ENCODE results near the gene HHAT. TPM values are rescaled to one million over a fixed set of nuclear protein-coding genes. Genes with fewer than 3 reads are reported as not detected.

Gene HHAT
- total RNA-seq, 2 experiments from 2014 or later = 5.2 to 9.5 TPM

DNA sequence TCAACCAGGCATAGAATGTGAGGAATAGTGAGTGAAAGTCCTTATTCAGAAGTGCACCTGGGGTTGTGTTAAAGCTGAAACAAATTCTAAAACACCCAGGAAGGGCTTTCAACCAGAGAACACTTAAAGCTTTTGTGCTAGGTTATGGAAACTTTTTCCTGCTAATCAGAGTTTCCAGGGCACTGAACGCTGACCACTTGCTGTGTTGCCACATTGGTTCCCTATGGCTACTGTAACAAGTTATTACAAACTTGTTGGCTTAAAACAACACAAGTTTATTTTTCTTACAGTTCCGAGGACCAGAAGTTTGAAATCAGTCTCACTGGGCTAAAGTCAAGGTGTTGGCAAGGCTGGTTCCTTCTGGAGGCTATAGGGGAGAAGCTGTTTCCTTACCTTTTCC lies 300.6 kb downstream of the HHAT start:
- intact Hi-C loops (cut with micrococcal nuclease; ENCODE audit: unreplicated experiment) = no loop called here
- ChIA-PET POLR2A (no interaction called here), CTCF (ENCODE audit: unreplicated experiment) (no interaction called here)
- no peak for DNase-seq (ENCODE audit: low spot score)
- no TSS peak for BruUV-seq (replicated peaks)
- no peaks in the 10 kb centered on the region for H3K36me3 ChIP-seq (ENCODE audit: insufficient read depth, low read length)
- H3K9me3 ChIP-seq (ENCODE audit: low read length) = no peaks in the 10 kb centered on the region
- no peak overlapping the region for H3K4me2 ChIP-seq (ENCODE audit: low read length)
- no peak overlapping the region for H3K27ac ChIP-seq (ENCODE audit: low read depth, low read length, poor library complexity, severe bottlenecking)
- TF ChIP-seq, protein P1, sequence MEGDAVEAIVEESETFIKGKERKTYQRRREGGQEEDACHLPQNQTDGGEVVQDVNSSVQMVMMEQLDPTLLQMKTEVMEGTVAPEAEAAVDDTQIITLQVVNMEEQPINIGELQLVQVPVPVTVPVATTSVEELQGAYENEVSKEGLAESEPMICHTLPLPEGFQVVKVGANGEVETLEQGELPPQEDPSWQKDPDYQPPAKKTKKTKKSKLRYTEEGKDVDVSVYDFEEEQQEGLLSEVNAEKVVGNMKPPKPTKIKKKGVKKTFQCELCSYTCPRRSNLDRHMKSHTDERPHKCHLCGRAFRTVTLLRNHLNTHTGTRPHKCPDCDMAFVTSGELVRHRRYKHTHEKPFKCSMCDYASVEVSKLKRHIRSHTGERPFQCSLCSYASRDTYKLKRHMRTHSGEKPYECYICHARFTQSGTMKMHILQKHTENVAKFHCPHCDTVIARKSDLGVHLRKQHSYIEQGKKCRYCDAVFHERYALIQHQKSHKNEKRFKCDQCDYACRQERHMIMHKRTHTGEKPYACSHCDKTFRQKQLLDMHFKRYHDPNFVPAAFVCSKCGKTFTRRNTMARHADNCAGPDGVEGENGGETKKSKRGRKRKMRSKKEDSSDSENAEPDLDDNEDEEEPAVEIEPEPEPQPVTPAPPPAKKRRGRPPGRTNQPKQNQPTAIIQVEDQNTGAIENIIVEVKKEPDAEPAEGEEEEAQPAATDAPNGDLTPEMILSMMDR (conservative IDR thresholded peaks at IDR 0.05; ENCODE audit: low read length) = no peak
- TF ChIP-seq EZH2phosphoT487 (IDR thresholded peaks at IDR 0.05; ENCODE audit: borderline replicate concordance, low read depth, low read length) = no peak
- H3K4me3 ChIP-seq (ENCODE audit: low read depth, low read length, poor library complexity, severe bottlenecking) = no peak overlapping the region
- no peaks in the 10 kb centered on the region for H4K20me1 ChIP-seq (ENCODE audit: insufficient read depth, low read length)
- no peaks in the 10 kb centered on the region for H3K9me2 ChIP-seq (ENCODE audit: insufficient read depth, low read length)
- no peaks in the 10 kb centered on the region for H3K4me1 ChIP-seq (ENCODE audit: insufficient read depth, low read length, poor library complexity, severe bottlenecking)
- no peaks in the 10 kb centered on the region for H3K79me2 ChIP-seq (ENCODE audit: insufficient read depth, low read depth, low read length)
- no peak overlapping the region for H2AFZ ChIP-seq (ENCODE audit: low read length)

DNA sequence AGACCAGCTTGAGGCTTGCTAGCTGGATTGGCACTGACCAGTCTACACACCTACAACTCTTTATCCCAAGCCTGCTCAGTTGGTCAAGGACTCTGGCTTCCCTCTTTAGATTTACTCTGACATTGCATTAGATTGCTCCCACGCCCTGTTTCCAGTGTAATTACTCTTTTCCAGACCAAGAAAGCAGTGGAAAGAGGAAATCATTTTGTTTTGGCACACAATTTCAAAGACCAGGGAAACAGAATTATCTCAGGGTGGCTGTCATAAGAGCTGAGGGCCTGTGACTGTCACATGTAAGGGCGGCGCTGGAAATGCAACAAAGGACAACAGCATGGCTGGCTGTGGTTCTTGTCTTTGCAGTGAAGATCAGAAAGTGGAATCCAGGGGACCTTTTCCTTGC lies 302.7 kb downstream of the HHAT start:
- Histone ChIP-seq H4K20me1 (ENCODE audit: insufficient read depth, low read length) (no peaks in the 10 kb centered on the region), H3K79me2 (ENCODE audit: insufficient read depth, low read depth, low read length) (no peaks in the 10 kb centered on the region), H3K4me1 (ENCODE audit: insufficient read depth, low read length, poor library complexity, severe bottlenecking) (no peaks in the 10 kb centered on the region), H3K27ac (ENCODE audit: low read depth, low read length, poor library complexity, severe bottlenecking) (no peak overlapping the region), H3K4me2 (ENCODE audit: low read length) (no peak overlapping the region), H3K4me3 (ENCODE audit: low read depth, low read length, poor library complexity, severe bottlenecking) (no peak overlapping the region), H3K9me2 (ENCODE audit: insufficient read depth, low read length) (no peaks in the 10 kb centered on the region), H3K9me3 (ENCODE audit: low read length) (no peaks in the 10 kb centered on the region), H3K36me3 (ENCODE audit: insufficient read depth, low read length) (no peaks in the 10 kb centered on the region), H2AFZ (ENCODE audit: low read length) (no peak overlapping the region)
- no TSS peak for BruUV-seq (replicated peaks)
- ChIA-PET CTCF (ENCODE audit: unreplicated experiment) (no interaction called here), POLR2A (interaction anchor here (0.5 kb wide), 1 partner anchor 185 kb away, joined by 4 read pairs; no protein-coding TSS in a partner anchor)
- DNase-seq (ENCODE audit: low spot score) = no peak
- TF ChIP-seq EZH2phosphoT487 (IDR thresholded peaks at IDR 0.05; ENCODE audit: borderline replicate concordance, low read depth, low read length) = no peak
- TF ChIP-seq, protein P1 (conservative IDR thresholded peaks at IDR 0.05; ENCODE audit: low read length) = no peak
- intact Hi-C loops (cut with micrococcal nuclease; ENCODE audit: unreplicated experiment) = no loop called here

DNA sequence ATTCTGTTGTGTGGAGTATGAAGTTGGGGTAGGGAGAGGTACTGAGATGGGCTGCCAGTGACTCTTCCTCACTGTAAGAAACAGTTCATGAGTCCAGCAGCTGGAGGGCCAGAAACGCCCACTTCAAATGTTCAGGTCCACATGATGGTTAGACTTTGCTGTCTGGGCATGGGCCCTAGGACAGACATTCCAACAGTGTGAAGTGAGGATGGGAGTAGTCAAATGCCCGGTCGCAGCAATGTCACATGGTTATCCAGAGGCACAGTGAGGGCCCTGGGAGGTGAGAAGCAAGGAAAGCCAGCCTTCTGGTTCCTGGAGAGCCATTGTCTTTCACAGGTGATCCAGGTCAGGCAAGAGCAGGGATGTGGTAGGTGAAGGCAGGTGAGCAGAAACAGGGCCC lies 304.4 kb downstream of the HHAT start:
- no peak for TF ChIP-seq EZH2phosphoT487 (IDR thresholded peaks at IDR 0.05; ENCODE audit: borderline replicate concordance, low read depth, low read length)
- TF ChIP-seq, protein P1 (conservative IDR thresholded peaks at IDR 0.05; ENCODE audit: low read length) = no peak
- BruUV-seq (replicated peaks) = no TSS peak
- Histone ChIP-seq H3K4me2 (ENCODE audit: low read length) (no peak overlapping the region), H3K9me3 (ENCODE audit: low read length) (no peaks in the 10 kb centered on the region), H3K4me1 (ENCODE audit: insufficient read depth, low read length, poor library complexity, severe bottlenecking) (no peaks in the 10 kb centered on the region), H3K9me2 (ENCODE audit: insufficient read depth, low read length) (no peaks in the 10 kb centered on the region), H3K79me2 (ENCODE audit: insufficient read depth, low read depth, low read length) (no peaks in the 10 kb centered on the region), H4K20me1 (ENCODE audit: insufficient read depth, low read length) (no peaks in the 10 kb centered on the region), H2AFZ (ENCODE audit: low read length) (no peak overlapping the region), H3K36me3 (ENCODE audit: insufficient read depth, low read length) (no peaks in the 10 kb centered on the region), H3K4me3 (ENCODE audit: low read depth, low read length, poor library complexity, severe bottlenecking) (no peak overlapping the region), H3K27ac (ENCODE audit: low read depth, low read length, poor library complexity, severe bottlenecking) (no peak overlapping the region)
- ChIA-PET CTCF (ENCODE audit: unreplicated experiment) (no interaction called here), POLR2A (interaction anchor here (0.7 kb wide), 1 partner anchor 62 kb away, joined by 3 read pairs; no protein-coding TSS in a partner anchor)
- intact Hi-C loops (cut with micrococcal nuclease; ENCODE audit: unreplicated experiment) = no loop called here
- no peak for DNase-seq (ENCODE audit: low spot score)
